ENCODE measurements around the gene RCVRN.

RCVRN gene

DNA sequence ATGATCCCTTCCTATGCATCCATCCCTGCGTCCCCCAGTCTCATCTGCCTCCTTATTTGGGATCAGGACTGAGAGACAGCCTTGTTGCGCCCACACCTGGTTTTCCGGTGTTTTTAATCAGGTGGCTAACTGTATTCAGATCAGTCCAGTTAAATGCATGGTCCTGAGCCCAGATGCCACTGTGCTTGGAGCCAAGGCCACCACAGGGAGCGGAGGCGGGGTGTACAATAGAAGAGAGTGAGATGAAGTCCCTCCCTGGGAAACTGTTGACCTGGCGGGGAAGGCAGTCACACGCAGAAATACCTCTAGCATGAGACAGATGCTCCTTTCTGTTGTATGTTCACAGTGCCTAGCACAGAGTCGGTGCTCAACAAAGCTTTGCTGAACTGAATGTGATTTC lies 6.3 kb downstream of the RCVRN start:
- Histone ChIP-seq H3K9me3 (peaks cover 0 to 8% (median 0%) of the 10 kb centered on the region in 3 donors), H3K27me3 (no peaks in the 10 kb centered on the region), H3K4me3 (no peak overlapping the region), H3K36me3 (no peaks in the 10 kb centered on the region), H3K4me1 (no peaks in the 10 kb centered on the region), H3K27ac (no peak overlapping the region)
- DNase-seq = no peak
- intact Hi-C loops (cut with DNase I; ENCODE audit: low total_unique reads) = no loop called here
- TF ChIP-seq, protein P1, sequence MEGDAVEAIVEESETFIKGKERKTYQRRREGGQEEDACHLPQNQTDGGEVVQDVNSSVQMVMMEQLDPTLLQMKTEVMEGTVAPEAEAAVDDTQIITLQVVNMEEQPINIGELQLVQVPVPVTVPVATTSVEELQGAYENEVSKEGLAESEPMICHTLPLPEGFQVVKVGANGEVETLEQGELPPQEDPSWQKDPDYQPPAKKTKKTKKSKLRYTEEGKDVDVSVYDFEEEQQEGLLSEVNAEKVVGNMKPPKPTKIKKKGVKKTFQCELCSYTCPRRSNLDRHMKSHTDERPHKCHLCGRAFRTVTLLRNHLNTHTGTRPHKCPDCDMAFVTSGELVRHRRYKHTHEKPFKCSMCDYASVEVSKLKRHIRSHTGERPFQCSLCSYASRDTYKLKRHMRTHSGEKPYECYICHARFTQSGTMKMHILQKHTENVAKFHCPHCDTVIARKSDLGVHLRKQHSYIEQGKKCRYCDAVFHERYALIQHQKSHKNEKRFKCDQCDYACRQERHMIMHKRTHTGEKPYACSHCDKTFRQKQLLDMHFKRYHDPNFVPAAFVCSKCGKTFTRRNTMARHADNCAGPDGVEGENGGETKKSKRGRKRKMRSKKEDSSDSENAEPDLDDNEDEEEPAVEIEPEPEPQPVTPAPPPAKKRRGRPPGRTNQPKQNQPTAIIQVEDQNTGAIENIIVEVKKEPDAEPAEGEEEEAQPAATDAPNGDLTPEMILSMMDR (IDR thresholded peaks at IDR 0.05) = no peak

DNA sequence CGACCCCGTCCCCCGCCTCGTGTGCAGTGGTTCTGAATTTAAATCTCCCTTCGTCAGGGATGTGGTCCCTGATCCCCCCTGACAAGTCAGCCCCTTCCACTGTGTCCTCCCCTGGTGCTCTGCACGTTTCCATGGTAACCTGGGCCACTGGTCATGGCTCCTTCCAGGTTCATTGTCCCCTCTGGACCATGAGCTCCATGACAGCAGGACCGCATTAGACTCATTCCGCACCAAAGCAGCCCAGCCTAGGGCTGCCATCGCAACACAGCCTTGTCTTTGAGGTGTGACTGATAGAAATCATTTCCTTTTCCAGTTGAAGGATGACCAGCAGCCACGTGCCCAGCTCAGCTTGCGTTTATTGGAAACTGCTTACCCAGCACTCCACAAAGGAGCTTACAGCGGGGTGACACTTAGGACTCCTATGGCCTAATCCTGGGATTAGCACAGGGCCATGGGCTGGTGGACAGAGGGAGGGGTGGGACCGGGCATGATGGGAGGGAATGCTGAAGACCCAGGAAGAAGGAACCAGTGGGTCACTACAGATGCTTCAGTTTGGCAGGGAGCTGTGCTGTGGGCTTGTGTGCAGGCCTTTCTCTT lies 7.6 kb downstream of the RCVRN start:
- no peak for DNase-seq
- TF ChIP-seq, protein P1 (IDR thresholded peaks at IDR 0.05) = no peak
- no peaks in the 10 kb centered on the region for H3K36me3 ChIP-seq
- no peak overlapping the region for H3K4me3 ChIP-seq
- intact Hi-C loops (cut with DNase I; ENCODE audit: low total_unique reads) = no loop called here
- H3K27me3 ChIP-seq = no peaks in the 10 kb centered on the region
- H3K27ac ChIP-seq = no peak overlapping the region
- H3K9me3 ChIP-seq = peaks cover 0 to 8% (median 0%) of the 10 kb centered on the region in 3 donors
- no peaks in the 10 kb centered on the region for H3K4me1 ChIP-seq

DNA sequence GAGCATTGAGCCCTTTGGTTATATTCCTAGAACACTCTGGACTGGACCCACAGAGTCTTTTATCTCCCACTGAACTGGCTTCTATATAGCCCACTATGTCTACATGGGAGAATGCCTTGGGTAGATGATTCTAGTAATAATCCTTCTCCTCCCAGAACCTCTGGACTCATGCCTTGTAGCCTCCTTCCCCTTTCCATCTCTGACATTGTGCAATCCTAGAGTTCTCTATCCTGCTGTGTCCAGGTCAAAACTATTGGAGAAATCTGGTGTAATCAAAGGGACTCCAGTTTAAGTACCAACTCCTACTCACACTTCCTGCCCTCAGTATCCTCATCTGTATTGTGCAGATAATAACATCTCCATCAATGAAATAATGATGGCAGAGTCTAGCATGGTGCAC lies 9.1 kb downstream of the RCVRN start:
- TF ChIP-seq, protein P1 (IDR thresholded peaks at IDR 0.05) = no peak

DNA sequence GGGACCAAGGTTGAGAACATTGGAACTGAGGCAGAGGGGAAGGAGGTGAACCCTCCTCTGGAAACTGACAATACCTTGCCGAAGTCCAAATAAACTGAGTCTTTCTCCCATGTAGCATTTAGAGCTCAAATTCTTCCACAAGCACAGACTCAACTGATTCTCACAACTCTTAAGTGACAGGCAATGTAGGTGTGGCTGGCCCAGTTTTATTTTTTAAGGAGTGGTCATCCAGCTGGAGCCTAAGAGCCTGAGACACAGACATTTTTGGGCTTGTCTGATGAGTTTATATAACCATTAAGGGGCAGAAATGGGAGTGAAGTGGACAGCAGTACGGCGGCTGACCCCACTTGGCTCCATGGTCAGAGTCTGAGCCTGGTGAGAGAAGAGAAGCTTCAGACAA lies 10.8 kb downstream of the RCVRN start:
- TF ChIP-seq, protein P1 (IDR thresholded peaks at IDR 0.05) = no peak

More for the DNA sequence above, 9.1 kb downstream of the RCVRN start:
- Histone ChIP-seq H3K4me1 (no peaks in the 10 kb centered on the region), H3K27me3 (no peaks in the 10 kb centered on the region), H3K9me3 (peaks cover 0 to 8% (median 0%) of the 10 kb centered on the region in 3 donors), H3K4me3 (no peak overlapping the region), H3K36me3 (no peaks in the 10 kb centered on the region), H3K27ac (no peak overlapping the region)
- DNase-seq = no peak
- intact Hi-C loops (cut with DNase I; ENCODE audit: low total_unique reads) = no loop called here

DNA sequence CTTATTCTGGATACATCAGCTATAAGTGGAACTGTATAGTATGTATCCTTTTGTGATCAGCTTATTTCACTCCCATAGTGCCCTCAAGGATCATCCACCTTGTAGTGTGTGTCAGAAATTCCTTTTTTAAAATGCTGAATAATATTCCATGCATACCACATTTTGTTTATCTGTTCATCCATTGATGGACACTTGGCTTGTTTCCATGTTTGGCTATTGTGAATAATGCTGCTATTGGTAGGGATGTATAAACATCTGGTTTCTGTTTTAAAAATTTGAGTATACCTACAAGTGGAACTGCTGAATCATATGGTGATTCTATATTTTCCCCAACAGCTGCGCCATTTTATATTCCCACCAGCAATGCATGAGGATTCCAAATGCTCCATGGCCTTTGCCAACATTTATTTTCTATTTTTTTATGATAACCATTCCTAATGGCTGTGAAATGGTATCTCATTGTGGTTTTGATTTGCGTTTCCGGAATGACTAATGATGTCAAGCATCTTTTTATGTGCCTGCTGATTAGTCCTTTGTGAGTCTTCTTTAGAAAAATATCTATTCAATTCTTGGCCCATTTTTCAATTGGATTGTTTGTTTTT lies 11.6 kb downstream of the RCVRN start:
- TF ChIP-seq, protein P1 (IDR thresholded peaks at IDR 0.05) = no peak
- Histone ChIP-seq H3K27ac (no peak overlapping the region), H3K4me1 (no peaks in the 10 kb centered on the region), H3K4me3 (no peak overlapping the region), H3K36me3 (no peaks in the 10 kb centered on the region), H3K27me3 (no peaks in the 10 kb centered on the region), H3K9me3 (peaks cover 0 to 8% (median 0%) of the 10 kb centered on the region in 3 donors)
- DNase-seq = no peak
- intact Hi-C loops (cut with DNase I; ENCODE audit: low total_unique reads) = no loop called here

More for the DNA sequence above, 10.8 kb downstream of the RCVRN start:
- no peak overlapping the region for H3K4me3 ChIP-seq
- no peaks in the 10 kb centered on the region for H3K4me1 ChIP-seq
- H3K36me3 ChIP-seq = no peaks in the 10 kb centered on the region
- H3K9me3 ChIP-seq = peaks cover 0 to 8% (median 0%) of the 10 kb centered on the region in 3 donors
- intact Hi-C loops (cut with DNase I; ENCODE audit: low total_unique reads) = no loop called here
- DNase-seq = no peak
- H3K27me3 ChIP-seq = no peaks in the 10 kb centered on the region
- H3K27ac ChIP-seq = no peak overlapping the region

All from tibial artery (tissue), 4 donors.